ENCODE measurements around the gene ZCCHC7.
"Not testable (repeated sequence)": the region's sequence is repeated elsewhere in the genome, so short reads cannot be mapped to it uniquely, and the experiment has no call there.

ZCCHC7 gene

DNA sequence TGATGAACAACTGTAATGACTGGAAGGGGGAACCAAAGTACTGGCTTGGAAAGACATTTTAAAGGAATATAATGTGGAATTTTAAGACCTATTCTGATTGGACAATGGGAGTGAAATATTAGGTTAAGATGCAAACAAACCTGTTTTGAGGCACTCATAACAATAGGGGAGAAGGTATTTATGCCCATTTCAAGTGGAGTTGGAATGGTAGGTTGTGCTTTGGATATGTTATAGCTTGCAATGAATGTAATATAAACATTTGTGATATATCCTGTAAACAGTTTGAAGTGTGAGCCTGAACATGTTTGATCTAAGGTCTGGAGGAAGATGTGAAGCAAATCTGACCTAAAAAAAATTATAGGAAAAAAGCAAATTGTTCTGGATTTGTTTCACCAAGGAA, 172.5 kb downstream of the ZCCHC7 start:
- DNase-seq (ENCODE audit: low read depth in 4 of 4, low spot score in 1 of 4) = no peak

GRCh38 chr9:37293664-37294524, 173.5 kb downstream of the ZCCHC7 start:
- DNase-seq (ENCODE audit: low read depth in 4 of 4, low spot score in 1 of 4) = no peak

- DNase-seq (ENCODE audit: low read depth in 4 of 4, low spot score in 1 of 4) = no peak
Observed at GRCh38 chr9:37295178-37295577, 174.8 kb downstream of the ZCCHC7 start.

GRCh38 chr9:37295796-37296195, 175.4 kb downstream of the ZCCHC7 start:
- no peak for DNase-seq (ENCODE audit: low read depth in 4 of 4, low spot score in 1 of 4)

- no peak for DNase-seq (ENCODE audit: low read depth in 4 of 4, low spot score in 1 of 4)
Observed at GRCh38 chr9:37297592-37297991, 177.2 kb downstream of the ZCCHC7 start.

GRCh38 chr9:37300620-37301019, 180.2 kb downstream of the ZCCHC7 start:
- DNase-seq (ENCODE audit: low read depth in 4 of 4, low spot score in 1 of 4) = no peak

DNA sequence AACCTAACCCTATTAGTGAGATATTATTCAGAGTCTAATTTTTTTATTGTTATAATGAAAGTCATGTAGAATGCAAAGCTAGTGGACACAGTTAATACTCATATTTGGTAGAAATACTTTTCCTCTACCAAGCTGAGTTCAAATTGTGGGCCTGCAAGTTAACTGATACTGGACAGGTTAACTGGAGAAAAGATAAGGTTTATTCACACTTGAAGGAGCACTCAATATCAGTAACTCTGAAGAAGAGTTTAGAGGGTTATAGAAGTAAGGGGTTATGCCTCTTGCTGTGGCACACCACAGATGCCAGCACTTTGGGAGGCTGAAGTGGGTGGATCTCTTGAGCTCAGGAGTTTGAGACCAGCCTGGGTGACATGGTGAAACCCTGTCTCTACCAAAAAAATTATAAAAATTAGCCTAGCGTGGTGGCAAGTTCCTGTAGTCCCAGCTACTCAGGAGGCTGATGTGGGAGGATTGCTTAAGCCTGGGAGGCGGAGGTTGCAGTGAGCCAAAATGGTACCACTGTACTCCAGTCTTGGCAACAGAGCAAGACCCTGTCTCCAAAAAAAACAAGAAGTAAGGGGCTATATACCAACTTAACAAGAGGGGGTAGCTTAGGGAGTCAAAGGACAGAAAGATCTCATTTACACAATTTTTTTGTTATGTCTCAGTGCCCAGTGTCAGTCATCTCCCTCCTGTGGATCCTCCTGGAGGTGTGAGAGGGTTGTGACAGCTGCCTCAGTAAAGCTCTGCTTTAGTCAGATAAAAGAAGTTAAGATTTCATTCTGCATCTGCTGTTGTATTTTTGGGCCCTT, 180.9 kb downstream of the ZCCHC7 start:
- no peak for DNase-seq (ENCODE audit: low read depth in 4 of 4, low spot score in 1 of 4)

DNA sequence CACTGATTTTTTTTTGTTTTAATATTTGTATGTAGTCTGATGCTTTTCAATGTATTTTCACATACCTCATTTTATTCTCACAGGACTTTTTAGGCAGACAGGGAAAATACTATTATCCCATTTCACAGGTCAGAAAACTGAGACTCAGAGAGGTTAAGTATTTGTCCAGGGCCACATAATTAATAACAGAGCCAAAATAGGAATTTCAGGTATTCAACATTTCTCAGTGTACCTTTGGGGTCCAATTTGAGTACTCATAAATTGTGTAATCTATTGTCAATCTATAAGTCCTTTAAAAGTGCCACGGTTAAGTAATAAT, 181.4 kb downstream of the ZCCHC7 start:
- no peak for DNase-seq (ENCODE audit: low read depth in 4 of 4, low spot score in 1 of 4)

GRCh38 chr9:37302277-37302676, 181.9 kb downstream of the ZCCHC7 start:
- DNase-seq (ENCODE audit: low read depth in 4 of 4, low spot score in 1 of 4) = no peak

GRCh38 chr9:37303272-37303671, 182.9 kb downstream of the ZCCHC7 start:
- DNase-seq (ENCODE audit: low read depth in 4 of 4, low spot score in 1 of 4) = not testable (repeated sequence)

DNA sequence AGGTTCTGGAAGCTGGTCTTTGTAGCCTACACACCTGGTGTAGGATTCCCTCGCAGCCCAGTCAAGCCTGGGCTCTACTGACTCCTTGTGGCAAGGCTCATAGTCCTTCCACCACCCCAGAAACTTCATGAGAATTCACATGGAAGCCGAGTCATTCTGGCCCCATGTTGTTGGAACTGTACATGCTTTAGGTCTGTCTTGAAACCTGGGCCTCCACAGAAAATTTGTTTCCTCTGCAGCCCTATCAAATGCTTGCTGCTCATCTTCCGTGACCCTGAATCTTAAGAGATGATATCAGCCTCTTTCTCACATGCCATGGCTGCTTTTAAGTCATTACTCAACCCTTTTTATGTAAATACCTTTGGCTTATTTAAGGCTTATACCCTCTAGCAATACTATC, 188.8 kb downstream of the ZCCHC7 start:
- DNase-seq (ENCODE audit: low read depth in 4 of 4, low spot score in 1 of 4) = no peak

GRCh38 chr9:37311938-37312708, 191.7 kb downstream of the ZCCHC7 start:
- DNase-seq (ENCODE audit: low read depth in 4 of 4, low spot score in 1 of 4) = no peak

DNA sequence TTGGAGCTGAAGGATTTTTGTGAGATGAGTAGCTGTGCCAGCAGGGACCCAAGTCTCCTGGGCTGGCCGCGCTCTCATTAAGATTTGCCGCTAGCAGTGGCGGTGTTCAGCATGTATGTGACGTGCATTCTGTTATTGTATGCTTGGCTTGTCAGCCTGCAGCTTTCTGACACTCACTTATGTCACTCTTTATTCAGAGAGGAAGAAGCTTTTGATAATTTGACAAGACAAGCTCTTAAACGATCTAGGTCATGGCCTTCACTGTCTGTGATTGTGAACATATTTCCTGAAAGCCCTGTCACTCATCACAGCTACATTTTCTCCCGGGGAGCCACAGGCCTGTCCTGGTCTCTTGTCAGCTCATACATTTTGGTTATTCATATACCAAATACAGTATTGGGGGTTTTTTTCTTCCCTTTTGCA, 203.9 kb downstream of the ZCCHC7 start:
- DNase-seq (ENCODE audit: low read depth in 4 of 4, low spot score in 1 of 4) = no peak

DNA sequence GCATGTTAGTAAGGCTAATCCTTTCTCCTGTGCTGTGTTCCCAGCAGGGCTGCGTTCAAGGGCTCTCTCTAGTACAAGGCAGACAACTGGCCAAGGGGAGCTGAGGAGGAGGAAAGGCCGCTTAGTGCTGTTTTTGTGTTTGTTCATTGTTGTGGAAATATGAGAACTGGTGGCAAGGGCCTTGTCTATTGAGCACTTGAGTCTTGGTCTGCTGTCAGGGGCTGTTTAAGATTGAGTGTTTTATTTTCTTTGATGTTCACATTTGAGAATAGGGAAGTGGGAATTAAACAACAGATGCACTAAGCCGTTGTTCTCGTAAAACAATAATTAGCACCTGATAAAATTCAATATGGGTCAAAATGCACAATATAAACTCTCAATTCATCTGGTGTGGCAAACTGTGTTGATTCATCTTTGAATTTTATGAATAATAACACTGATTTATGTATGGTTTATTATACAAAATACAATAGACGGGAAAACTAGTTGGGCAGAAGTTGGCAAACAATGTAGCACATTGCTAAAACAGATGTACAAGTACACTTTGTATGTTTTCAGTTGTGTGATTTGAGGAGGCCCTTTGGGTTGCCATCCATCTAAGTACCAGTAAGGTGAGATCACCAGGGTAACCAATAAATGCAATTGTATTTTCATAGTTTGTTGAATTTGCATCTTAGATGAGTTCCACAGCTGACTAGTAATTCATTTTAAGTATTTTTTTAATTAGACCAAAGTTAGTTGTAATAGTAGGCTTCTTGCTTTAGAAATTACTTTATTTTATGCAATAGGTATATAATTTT, 204.5 kb downstream of the ZCCHC7 start:
- no peak for DNase-seq (ENCODE audit: low read depth in 4 of 4, low spot score in 1 of 4)

- no peak for DNase-seq (ENCODE audit: low read depth in 4 of 4, low spot score in 1 of 4)
Observed at GRCh38 chr9:37325778-37326177, 205.4 kb downstream of the ZCCHC7 start.

GRCh38 chr9:37327553-37327952, 207.2 kb downstream of the ZCCHC7 start:
- no peak for DNase-seq (ENCODE audit: low read depth in 4 of 4, low spot score in 1 of 4)

DNA sequence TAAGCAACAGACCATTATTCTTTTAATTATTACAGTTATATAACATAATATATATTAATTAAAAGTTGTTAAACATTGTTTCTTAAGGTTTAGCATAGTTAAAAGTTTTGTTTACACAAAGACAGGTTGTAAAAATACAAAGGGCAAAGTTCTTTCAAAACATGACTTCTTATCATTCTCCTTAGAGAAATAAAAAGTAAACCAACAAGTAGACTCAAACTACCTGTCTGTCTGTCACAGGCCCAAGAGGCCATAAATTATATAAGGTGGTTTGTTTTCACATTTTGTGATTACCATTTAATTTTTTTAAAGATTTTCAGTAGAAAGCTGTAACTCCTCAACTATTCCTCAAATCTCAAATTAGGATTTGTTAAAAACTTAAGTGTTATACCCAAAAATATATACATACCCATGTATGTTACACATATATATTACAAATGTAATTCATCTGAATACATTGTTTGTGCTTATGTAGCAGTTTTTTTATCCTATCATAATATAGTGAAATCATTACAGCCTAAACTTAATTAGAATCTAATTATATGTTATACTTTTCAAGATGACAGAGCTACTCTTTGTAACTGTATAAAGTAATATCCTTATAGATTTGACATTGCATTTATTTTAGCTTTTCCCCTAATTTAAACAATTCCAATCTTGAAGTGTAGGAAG, 208.3 kb downstream of the ZCCHC7 start:
- no peak for DNase-seq (ENCODE audit: low read depth in 4 of 4, low spot score in 1 of 4)

- no peak for DNase-seq (ENCODE audit: low read depth in 4 of 4, low spot score in 1 of 4)
Observed at GRCh38 chr9:37329576-37329975, 209.2 kb downstream of the ZCCHC7 start.

GRCh38 chr9:37331871-37332270, 211.5 kb downstream of the ZCCHC7 start:
- DNase-seq (ENCODE audit: low read depth in 4 of 4, low spot score in 1 of 4) = no peak

DNA sequence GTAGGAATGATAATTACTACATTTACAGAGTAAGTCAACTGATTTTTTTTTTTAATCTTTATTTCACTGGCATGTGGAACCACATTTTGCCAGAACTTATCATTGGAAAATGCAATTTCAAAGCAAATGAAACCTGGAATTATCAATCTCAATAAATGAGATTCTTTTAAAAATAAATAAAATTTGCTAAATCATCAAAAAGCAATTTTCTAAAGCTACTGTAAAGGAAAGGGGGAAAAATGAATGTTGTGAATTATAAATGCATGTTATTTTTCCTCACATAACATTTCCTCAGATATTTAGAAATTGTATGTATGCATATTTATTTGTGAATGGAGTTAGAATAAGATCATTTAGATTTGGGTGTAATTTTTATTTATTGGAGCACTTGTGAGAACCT, 212.2 kb downstream of the ZCCHC7 start:
- no peak for DNase-seq (ENCODE audit: low read depth in 4 of 4, low spot score in 1 of 4)

Data from stimulated activated CD4-positive, alpha-beta T cell treated with anti-CD3 and anti-CD28 coated beads, Interleukin-1b, Interleukin-23, amount 100 ng/mL, for 24 hours (primary cell).